Neuronal stem cell (in vitro differentiated cells): ENCODE measurements around the gene LRRC8E.

ENCODE experiments used
- DNase-seq: peaks from one replicate; pipeline ENCODE4 v3.0.0-alpha.2; 2013; ENCODE audit warnings: low spot score
- H2AFZ ChIP-seq: one replicate; pipeline ENCODE4 v1.6.1; 2013; ENCODE audit warnings: mild to moderate bottlenecking, low read length, inconsistent platforms
- H2AK5ac ChIP-seq: 2 replicates; pipeline ENCODE4 v1.6.1; 2013; ENCODE audit warnings: low read depth, mild to moderate bottlenecking, inconsistent platforms, low read length, moderate library complexity, mixed read lengths
- H2BK120ac ChIP-seq: 2 replicates; pipeline ENCODE4 v1.6.1; 2013; ENCODE audit warnings: low read depth, mild to moderate bottlenecking, inconsistent platforms, low read length, moderate library complexity, mixed read lengths
- H2BK12ac ChIP-seq: one replicate; pipeline ENCODE4 v1.6.1; 2013; ENCODE audit warnings: low read length, inconsistent platforms
- H2BK15ac ChIP-seq: 2 replicates; pipeline ENCODE4 v1.6.1; 2013; ENCODE audit warnings: mild to moderate bottlenecking, low read length, inconsistent platforms, mixed read lengths
- H2BK5ac ChIP-seq: one replicate; pipeline ENCODE4 v1.6.1; 2013; ENCODE audit warnings: inconsistent platforms, mild to moderate bottlenecking, low read length, moderate library complexity
- H3K14ac ChIP-seq: one replicate; pipeline ENCODE4 v1.6.1; 2013; ENCODE audit warnings: low read length, inconsistent platforms
- H3K18ac ChIP-seq: 2 replicates; pipeline ENCODE4 v1.6.1; 2013; ENCODE audit warnings: low read length, inconsistent platforms
- H3K23ac ChIP-seq: 2 replicates; pipeline ENCODE4 v1.6.1; 2013; ENCODE audit warnings: low read depth, mild to moderate bottlenecking, mixed read lengths, low read length, inconsistent platforms; ENCODE audit not compliant: poor library complexity
- H3K27ac ChIP-seq: replicated peaks from 3 replicates; pipeline ENCODE4 v1.5.1; 2013; ENCODE audit warnings: low read length, inconsistent platforms
- H3K27me3 ChIP-seq, 3 experiments: 2 replicates each; pipeline ENCODE4 v1.6.1; 2013; ENCODE audit warnings: low read length in 3 of 3, mild to moderate bottlenecking in 2 of 3, inconsistent platforms in 1 of 3, low read depth in 1 of 3, mixed read lengths in 1 of 3, moderate library complexity in 1 of 3; ENCODE audit not compliant: control insufficient read depth in 3 of 3, insufficient read depth in 3 of 3
- H3K36me3 ChIP-seq, 2 donors: replicated peaks in 1 of 2; 2 replicates each; pipeline ENCODE4 v1.6.1; 2013; ENCODE audit warnings: low read length in 2 of 2; ENCODE audit not compliant: control insufficient read depth in 2 of 2, insufficient read depth in 2 of 2
- H3K4ac ChIP-seq: 2 replicates; pipeline ENCODE4 v1.6.1; 2013; ENCODE audit warnings: inconsistent platforms, mild to moderate bottlenecking, low read length, moderate library complexity
- H3K4me1 ChIP-seq, 2 donors: 1 replicate in 1 of 2; 2 replicates in 1 of 2; pipeline ENCODE4 v1.6.1; 2013; ENCODE audit warnings: low read length in 2 of 2, low read depth in 1 of 2; ENCODE audit not compliant: control insufficient read depth in 2 of 2, insufficient read depth in 1 of 2
- H3K4me2 ChIP-seq: one replicate; pipeline ENCODE4 v1.6.1; 2013; ENCODE audit warnings: mild to moderate bottlenecking, low read length, inconsistent platforms; ENCODE audit not compliant: insufficient read depth, poor library complexity, severe bottlenecking
- H3K4me3 ChIP-seq, 2 donors: 2 replicates each; pipeline ENCODE4 v1.5.1; 2013; ENCODE audit warnings: low read length in 2 of 2, mild to moderate bottlenecking in 2 of 2, inconsistent platforms in 1 of 2, moderate library complexity in 1 of 2
- H3K79me1 ChIP-seq: one replicate; pipeline ENCODE4 v1.6.1; 2013; ENCODE audit warnings: low read depth, mild to moderate bottlenecking, inconsistent platforms, low read length, moderate library complexity
- H3K9ac ChIP-seq: one replicate; pipeline ENCODE4 v1.6.1; 2013; ENCODE audit warnings: mild to moderate bottlenecking, low read depth, low read length, inconsistent platforms; ENCODE audit not compliant: poor library complexity
- H3K9me3 ChIP-seq, 2 donors: replicated peaks in 1 of 2; 2 replicates each; pipeline versions ENCODE3 to v1.6.1; 2013; ENCODE audit warnings: low read length in 2 of 2, mild to moderate bottlenecking in 2 of 2, inconsistent platforms in 1 of 2, low read depth in 1 of 2, mixed read lengths in 1 of 2, moderate library complexity in 1 of 2; ENCODE audit not compliant: control insufficient read depth in 2 of 2, insufficient read depth in 1 of 2
- H4K8ac ChIP-seq: one replicate; pipeline ENCODE4 v1.6.1; 2013; ENCODE audit warnings: low read depth, mild to moderate bottlenecking, inconsistent platforms, low read length, moderate library complexity
- H4K91ac ChIP-seq: one replicate; pipeline ENCODE4 v1.6.1; 2013; ENCODE audit warnings: low read length, low read depth, mild to moderate bottlenecking, inconsistent platforms; ENCODE audit not compliant: poor library complexity
- WGBS, 2 donors: extraction: QIAGEN DNeasy Blood & Tissue Kit; methylation state at CpG; one replicate each; pipeline ENCODE4 v1.1.7; 2013; ENCODE audit warnings: missing lambda C conversion rate in 2 of 2, mixed read lengths in 1 of 2; ENCODE audit not compliant: insufficient read length in 2 of 2, insufficient replicate concordance in 1 of 2; ENCODE audit errors: extremely low coverage in 2 of 2; 5-methylcytosine and 5-hydroxymethylcytosine counted together

LRRC8E gene

GRCh38 chr19:7851623-7852500 lies 36.4 kb upstream of the LRRC8E start:
- peak overlapping the region; percentile 75 for H2AK5ac ChIP-seq
- H3K4me1 ChIP-seq = peaks cover 3 to 15% of the 10 kb centered on the region in 2 donors
- peak overlapping the region; percentile 29 for H2AFZ ChIP-seq
- no peak overlapping the region for H4K8ac ChIP-seq
- no peak overlapping the region for H2BK5ac ChIP-seq
- no peak overlapping the region for H3K27ac ChIP-seq
- H2BK15ac ChIP-seq = peak overlapping the region; percentile 67
- H3K9ac ChIP-seq = peak overlapping the region; percentile 21
- no peak overlapping the region for H2BK120ac ChIP-seq
- H3K9me3 ChIP-seq = no peaks in the 10 kb centered on the region
- H4K91ac ChIP-seq = no peak overlapping the region
- no peaks in the 10 kb centered on the region for H3K36me3 ChIP-seq
- H3K4ac ChIP-seq = no peak overlapping the region
- H3K18ac ChIP-seq = peak overlapping the region; percentile 28
- peak overlapping the region; percentile 73 for H2BK12ac ChIP-seq
- H3K79me1 ChIP-seq = no peaks in the 10 kb centered on the region
- DNase-seq = no peak
- H3K27me3 ChIP-seq = peaks cover 0 to 10% (median 0%) of the 10 kb centered on the region in 3 experiments
- WGBS, 2 donors = no CpG with 5 or more reads among the region's 26 CpGs
- no peak overlapping the region for H3K4me3 ChIP-seq
- H3K14ac ChIP-seq = peak overlapping the region; percentile 21
- peak overlapping the region; percentile 31 for H3K23ac ChIP-seq
- H3K4me2 ChIP-seq = no peak overlapping the region

DNA sequence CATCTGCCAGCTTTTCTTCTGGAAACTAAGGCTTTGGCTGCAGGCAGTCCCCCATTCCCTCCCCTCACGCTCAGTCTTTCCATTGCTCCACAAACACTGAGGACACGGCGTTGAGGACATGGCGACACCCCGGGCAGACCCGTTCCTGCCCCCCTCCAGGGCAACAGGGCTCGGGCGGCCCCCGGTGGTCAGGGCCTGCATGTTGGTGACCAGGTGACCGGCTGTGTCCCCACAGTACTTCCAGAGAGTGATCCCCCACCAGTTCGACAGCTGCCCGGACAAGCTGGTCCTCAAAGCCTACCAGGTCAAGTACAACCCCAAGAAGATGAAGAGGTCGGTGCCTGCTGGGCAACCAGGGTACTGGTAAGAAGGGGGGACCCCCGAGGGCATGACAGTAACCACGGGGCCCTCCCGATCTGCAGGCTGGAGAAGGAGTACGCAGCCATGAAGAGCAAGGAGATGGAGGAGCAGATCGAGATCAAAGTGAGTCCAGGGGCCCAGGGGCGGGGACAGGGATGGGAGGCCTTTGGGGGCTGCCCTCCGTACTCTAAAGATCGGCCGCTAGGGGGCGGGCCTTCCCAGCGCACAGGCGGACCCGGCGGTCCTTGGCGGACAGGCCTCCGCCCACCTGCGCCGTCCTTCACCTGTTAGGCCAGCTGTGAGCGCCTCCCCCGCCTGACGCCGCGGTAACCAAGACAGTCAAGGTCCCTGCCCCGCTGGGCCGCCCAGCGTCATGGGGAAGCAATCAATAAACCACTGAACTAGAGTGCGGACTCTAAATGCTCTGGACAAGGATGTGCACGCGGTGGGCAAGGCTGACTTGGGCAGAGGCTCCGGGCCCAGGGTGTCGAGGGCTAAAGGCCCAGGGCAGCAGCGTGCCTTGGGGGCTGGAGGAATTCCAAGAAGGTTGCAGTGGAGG lies 35.2 kb upstream of the LRRC8E start:
- Histone ChIP-seq H2AFZ (peak overlapping the region; percentile 41), H2BK5ac (no peak overlapping the region), H3K18ac (peak overlapping the region; percentile 0), H3K79me1 (no peaks in the 10 kb centered on the region), H3K4me1 (peaks cover 6 to 15% of the 10 kb centered on the region in 2 donors), H4K8ac (no peak overlapping the region), H3K23ac (no peak overlapping the region), H2BK12ac (no peak overlapping the region), H2AK5ac (peak overlapping the region; percentile 68), H2BK15ac (peak overlapping the region; percentile 3), H3K36me3 (no peaks in the 10 kb centered on the region), H3K4me3 (no peak overlapping the region), H3K9me3 (no peaks in the 10 kb centered on the region), H3K14ac (peak overlapping the region; percentile 27), H3K4ac (no peak overlapping the region), H3K27ac (no peak overlapping the region), H3K4me2 (no peak overlapping the region), H2BK120ac (no peak overlapping the region), H3K9ac (no peak overlapping the region), H4K91ac (no peak overlapping the region), H3K27me3 (peaks cover 0 to 14% (median 0%) of the 10 kb centered on the region in 3 experiments)
- WGBS, 2 donors = no CpG with 5 or more reads among the region's 45 CpGs
- DNase-seq = peak; percentile 72

DNA sequence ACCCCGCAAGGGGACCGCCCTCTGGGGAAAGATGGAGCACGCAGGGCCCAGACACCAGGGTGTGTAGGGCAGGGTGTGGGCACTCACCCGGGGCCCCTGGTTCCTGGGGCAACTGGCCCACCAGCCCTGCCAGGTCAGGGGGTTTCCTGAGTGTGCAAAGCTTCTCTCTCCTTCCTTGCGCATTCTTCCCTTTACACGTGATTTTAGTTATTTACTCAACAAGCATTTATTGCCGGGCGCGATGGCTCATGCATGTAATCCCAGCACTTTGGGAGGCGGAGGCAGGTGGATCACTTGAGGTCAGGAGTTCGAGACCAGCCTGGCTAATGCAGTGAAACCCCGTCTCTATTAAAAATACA lies 34.6 kb upstream of the LRRC8E start:
- no peak overlapping the region for H4K8ac ChIP-seq
- no peak overlapping the region for H3K4ac ChIP-seq
- peak overlapping the region; percentile 0 for H3K18ac ChIP-seq
- H3K14ac ChIP-seq = peak overlapping the region; percentile 27
- WGBS, 2 donors = no CpG with 5 or more reads among the region's 12 CpGs
- H2BK5ac ChIP-seq = no peak overlapping the region
- peaks cover 11 to 15% of the 10 kb centered on the region in 2 donors for H3K4me1 ChIP-seq
- no peak for DNase-seq
- no peak overlapping the region for H3K9ac ChIP-seq
- no peaks in the 10 kb centered on the region for H3K36me3 ChIP-seq
- H2BK12ac ChIP-seq = no peak overlapping the region
- H3K23ac ChIP-seq = no peak overlapping the region
- peaks cover 0 to 14% (median 0%) of the 10 kb centered on the region in 3 experiments for H3K27me3 ChIP-seq
- H2BK15ac ChIP-seq = no peak overlapping the region
- no peaks in the 10 kb centered on the region for H3K9me3 ChIP-seq
- no peak overlapping the region for H3K27ac ChIP-seq
- no peak overlapping the region for H3K4me3 ChIP-seq
- no peak overlapping the region for H3K4me2 ChIP-seq
- no peak overlapping the region for H2AFZ ChIP-seq
- H4K91ac ChIP-seq = no peak overlapping the region
- H3K79me1 ChIP-seq = no peaks in the 10 kb centered on the region
- H2BK120ac ChIP-seq = no peak overlapping the region
- peak overlapping the region; percentile 1 for H2AK5ac ChIP-seq
